NOMO-1 treated with dmso at 0.1 percent for 144 hours (cell line): Measurements from ENCODE around the gene SAMD10.
"Not testable (repeated sequence)": the region's sequence is repeated elsewhere in the genome, so short reads cannot be mapped to it uniquely, and the experiment has no call there.

Experiments used
- DNase-seq: peaks from one replicate; lab custom pipeline; 2025; ENCODE audit not compliant: unreplicated experiment; lab: John Stamatoyannopoulos, UW

SAMD10 gene

DNA sequence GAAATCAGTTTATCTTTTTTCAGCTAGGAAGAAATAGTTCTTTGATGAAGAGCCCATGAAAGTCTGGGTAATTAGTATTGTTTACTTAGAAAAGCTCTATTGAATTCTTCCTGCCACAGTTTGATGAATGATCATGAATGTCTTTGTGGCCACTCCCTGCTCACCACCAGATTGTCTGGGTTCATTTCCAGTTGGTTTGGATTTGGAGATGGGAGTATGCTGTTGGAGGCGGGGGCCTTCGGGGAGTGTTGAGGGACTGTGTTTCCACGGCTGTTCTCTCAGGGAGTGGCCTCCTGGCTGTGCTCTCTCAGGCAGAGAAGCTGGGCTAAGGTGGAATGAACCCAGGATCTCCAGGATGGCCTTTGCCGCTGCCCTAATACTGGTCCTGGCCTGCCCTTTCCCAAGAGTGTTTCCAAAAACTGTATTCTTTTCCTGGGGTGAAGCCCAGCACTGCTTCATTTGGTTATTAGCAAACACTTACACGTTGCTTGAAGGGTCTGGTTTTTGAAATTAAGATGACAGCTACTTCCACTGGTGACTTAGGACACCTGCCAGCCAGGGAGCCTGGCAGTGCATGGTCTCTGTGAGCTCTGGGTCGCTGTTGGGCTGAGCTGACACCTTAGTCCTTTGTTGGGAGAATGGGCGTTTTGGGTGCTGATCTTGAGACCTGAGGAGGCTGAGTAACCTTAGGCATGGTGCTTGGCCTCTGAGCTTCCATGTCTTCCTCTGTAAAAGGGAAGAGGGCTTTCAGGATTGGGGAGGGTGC lies 24.7 kb upstream of the SAMD10 start:
- no peak for DNase-seq

DNA sequence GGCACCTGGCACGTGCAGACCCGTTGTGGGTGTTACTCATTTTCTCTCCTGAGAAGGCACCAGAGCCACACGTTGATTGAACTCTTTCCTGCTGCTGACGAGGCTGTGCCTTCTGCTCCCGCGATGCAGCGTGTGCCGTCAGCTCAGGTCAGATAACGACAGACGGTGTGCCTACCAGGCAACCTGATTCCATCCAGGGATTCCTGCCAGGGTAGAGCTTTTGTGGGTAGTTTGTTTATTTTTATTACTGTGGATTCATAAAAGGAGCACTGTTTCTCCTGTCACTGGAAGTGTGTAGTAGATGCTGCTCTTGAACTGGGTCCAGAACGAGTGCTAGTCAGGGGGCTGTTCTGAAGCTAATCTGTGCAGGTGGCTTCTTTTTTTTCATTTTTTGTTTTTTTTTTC lies 22.2 kb upstream of the SAMD10 start:
- DNase-seq: no peak

GRCh38 chr20:64000906-64001305 lies 21.5 kb upstream of the SAMD10 start:
- DNase-seq: no peak

DNA sequence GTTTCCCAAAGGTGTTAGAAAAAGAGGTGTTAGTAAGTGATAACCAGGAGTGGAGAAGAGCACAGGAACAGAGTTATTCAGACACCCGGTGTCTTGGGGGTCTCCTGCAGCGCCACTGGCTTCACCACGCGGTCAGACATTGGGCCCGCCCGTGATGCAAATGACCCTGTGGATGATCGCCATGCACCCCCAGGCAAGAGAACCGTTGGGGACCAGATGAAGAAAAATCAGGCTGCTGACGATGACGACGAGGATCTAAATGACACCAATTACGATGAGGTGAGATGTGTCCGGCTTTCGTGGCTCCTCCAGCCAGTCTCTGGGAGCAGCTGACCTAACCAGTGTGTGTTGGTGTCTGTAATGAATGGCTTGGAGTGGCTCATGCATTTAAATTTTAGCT lies 3.5 kb upstream of the SAMD10 start:
- DNase-seq: no peak

DNA sequence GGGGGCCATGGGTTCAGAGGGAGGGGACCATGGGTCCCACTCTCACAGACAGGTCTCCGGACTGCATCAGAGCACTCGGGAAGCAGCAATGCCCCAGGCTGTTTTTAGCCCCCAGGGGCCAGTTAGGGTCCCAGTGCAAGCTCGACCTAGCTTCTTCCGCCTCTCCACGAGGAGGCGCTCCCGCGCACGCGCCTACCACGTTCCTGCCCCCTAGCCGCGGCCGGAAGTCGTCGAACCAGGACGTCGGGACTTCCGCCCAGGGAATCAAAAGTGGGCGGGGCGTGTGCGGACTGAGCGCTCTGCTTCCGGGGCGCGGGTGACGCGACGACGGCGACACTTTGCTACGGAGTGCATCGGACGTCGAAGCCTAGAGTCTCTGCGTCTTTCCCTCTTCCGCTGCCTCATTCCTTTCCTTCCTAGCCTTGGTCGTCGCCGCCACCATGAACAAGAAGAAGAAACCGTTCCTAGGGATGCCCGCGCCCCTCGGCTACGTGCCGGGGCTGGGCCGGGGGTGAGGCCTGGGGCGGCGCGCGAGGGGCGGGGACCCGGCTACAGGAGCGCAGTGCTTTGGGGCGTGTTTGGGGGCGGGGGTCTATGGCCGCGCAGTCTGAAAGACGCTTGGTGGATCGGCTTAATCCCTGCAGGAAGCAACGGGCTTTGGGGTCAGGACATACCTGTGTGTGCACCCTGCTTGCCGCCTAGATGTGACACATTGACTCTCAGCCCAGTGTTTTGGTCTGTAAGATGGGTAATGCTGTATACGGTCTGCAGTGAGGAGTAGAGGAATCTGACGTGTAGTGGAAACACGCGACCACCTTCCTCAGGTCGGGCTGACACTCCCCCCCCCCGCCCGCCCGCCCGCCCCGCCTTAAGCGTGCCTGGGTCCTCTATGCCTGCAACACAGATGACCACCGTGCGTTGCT lies 1.6 kb upstream of the SAMD10 start, which contains the start of gene PRPF6:
TSS of gene PRPF6 (plus strand) at position 327 of the 923 bp plus-strand sequence. CDS start at position 441, 114 bp downstream.
- DNase-seq: peak; percentile 98

DNA sequence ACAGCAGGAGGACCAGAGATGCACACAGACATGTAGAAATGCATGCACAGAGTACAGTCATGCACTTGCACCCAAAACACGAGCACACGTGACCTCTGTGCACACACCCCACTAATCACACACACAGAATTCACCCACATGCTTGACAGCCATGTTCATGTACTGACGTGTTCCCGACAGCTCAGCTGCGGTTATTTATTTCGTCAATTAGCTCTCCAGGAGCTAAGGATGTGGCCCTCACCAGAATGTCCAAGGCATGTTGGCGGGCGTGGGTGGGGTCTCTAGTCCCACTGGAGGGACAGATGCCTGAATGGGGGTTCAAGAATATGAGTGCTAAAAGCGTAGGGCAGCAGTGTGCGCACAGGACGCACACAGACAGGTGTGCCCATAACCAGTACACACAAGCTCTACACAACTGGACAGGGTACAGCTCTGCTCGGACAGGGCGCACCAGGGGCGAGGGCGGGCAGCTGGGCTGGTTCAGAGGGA lies 919 bp upstream of the SAMD10 start:
- DNase-seq: no peak

- DNase-seq: no peak
Observed at GRCh38 chr20:63979229-63979556, 249 bp downstream of the SAMD10 start.

DNA sequence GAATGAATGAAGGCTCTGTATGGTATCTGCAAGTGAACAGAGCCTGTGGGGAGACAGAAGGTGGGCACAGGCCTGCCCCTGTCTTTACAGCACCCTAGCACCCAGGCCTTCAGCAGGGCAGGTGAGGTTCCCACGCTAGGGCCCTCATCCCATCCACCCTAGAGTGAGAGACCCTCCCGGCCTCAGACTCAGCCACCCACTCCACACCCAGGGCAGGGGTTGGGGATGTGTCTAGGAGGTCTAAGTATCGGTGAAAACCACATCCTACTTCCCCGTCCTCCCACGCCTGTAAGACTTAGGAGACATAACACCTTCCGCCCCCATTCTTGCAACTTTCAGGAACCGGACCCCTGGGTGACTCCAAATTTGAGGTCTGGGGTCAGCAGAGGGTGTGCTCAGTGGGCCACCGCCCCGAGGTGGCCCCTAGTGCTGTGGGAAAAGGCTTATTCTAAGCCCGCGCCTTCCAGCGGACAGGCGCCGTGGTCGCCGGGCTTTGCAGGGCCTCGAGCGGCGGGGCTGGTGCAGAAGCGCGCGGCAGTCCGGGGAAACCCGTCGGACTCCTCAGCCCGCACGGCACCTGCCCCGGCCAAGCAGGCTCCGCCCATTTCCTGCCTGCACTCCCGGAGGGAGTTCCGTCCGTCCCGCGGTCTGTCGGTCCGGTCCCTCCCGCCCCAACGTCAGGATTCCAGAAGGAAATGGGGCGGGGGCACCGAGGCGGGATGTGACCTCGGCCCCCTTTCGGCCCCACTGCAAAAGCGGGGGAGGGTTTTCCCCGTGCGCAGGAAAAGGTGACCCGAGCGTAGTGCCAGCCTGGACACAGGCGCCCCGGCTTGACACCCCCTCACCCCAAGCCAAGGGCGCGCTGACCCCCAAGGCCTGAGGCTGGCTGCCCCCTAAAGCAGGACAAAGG lies 868 bp downstream of the SAMD10 start:
- DNase-seq: no peak

DNA sequence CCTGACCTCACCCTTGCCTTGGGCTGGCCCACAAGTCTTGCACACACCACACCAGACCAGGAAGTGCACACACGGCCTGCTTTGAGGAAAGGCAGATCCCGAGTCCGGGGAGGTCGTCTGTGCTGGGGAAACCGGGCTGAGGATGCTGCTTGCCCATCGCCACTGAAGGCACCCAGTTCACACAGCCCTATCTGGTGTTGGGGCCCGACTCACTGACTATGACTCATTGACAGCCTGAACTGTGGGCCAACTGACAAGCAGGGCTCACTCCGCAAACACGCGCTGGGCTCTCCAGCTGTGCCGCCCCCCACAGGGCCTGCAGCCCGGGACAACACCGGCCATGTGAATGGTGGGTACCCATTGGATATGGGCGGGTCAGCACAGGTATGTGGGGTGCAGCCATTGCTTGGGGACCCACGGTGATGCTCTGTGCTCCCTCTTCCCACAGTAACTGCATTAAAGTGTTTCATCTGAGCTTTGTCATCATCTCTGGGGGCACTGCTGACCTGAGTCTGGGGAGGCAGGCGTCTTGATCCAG lies 1.6 kb downstream of the SAMD10 start:
- DNase-seq: no peak

GRCh38 chr20:63976980-63977738 lies 2.3 kb downstream of the SAMD10 start:
- DNase-seq: no peak

DNA sequence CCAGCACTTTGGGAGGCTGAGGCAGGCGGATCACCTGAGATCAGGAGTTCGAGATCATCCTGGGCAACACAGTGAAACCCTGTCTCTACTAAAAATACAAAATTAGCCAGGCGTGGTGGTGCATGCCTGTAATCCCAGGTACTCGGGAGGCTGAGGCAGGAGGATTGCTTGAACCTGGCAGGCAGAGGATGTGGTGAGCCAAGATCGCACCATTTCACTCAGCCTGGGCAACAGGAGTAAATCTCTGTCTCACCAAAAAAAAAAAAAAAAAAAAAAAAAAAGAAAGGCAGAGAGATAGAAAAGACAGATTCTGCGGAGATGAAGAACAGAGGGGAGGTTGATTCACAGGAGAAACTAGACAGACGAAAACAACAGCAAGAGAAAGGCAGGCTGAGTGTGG lies 2.9 kb downstream of the SAMD10 start:
- not testable (repeated sequence) for DNase-seq

DNA sequence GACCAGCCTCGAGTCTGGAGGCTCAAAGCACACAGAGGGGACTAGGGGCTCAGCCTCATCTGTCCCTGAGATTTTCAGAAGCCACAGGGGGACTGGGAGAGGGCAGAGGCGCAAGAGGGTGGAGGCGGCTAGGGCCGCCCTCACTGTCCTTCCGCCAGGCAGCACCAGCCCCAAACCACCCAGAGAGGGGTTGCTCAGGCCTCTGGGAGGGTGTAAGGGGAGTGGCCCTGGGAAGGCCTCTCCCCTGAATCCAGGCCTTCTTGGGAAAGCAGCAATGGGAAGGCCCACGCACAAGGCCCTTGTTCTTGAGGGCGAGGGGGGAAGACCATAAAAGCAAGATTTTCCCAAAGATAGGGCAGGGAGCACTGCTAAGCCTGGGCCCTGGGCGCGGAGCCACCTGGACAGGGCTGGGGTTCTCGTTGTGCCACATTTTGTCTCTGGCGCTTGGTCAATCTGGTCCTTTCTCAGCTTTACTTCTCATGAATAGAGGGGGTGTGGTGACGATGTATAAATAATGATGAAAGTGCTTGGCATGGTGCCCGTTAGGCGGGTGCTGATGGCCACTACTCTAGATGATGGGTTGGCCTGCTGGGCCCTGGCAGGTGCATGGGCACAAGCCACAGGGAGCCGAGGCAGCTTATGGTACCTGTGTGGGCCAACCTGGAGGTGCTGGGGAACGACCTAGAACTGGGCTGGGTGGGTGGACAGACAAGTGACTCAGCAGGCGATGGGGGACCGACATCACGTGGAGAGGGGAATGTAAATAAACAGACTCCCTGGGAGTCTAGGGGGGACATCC lies 4.8 kb downstream of the SAMD10 start:
- DNase-seq: no peak

DNA sequence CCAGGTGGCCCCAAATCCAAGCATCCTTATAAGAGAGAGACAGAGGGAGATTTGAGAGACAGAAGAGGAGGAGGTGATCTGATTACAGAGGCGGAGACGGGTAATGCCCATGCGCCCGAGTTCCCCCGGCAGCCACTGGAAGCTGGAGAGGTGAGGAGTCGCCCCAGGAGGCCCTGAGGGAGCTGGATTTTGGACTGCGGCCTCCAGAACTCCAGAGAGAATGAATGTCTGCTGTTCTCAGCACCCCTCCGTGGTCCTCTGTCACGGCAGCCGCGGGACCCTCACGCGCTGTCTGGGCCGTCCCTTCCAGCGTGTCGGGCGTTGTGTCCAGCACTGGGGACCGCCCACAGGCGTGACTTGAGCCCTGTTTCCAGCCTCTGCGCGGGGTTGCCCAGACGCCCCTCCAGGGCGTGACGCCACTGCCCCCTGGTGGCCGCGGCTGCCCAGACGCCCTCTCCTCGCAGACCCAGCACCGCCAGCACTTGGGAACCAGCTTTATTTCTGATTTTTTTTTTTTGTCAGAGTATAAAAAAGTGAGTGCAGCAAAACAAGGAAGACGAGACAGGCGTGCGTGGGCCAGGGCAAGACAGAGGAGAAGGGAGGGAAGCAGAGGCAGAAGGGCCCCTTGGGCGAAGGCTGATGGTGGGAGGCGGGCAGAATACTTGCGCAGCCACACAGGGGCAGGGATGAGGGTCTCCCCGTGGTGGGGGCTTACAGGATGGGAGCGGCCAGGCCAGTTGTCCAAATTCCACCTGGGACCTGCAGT lies 5.6 kb downstream of the SAMD10 start:
- DNase-seq: peak; percentile 77

DNA sequence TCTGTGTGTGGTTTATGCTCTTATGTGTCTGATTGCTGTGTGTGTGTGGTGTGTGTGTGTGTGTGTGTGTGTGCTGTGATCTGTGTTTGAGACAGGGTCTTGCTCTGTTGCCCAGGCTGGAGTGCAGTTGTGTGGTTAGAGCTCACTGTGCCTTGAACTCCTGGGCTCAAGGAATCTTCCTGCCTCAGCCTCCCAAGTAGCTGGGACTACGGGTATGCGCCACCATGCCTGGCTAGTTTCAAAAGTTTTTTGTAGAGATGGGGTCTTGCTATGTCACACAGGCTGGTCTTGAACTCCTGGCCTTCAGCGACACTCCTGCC lies 6.3 kb downstream of the SAMD10 start:
- no peak for DNase-seq

GRCh38 chr20:63972312-63973159 lies 6.9 kb downstream of the SAMD10 start:
- no peak for DNase-seq

DNA sequence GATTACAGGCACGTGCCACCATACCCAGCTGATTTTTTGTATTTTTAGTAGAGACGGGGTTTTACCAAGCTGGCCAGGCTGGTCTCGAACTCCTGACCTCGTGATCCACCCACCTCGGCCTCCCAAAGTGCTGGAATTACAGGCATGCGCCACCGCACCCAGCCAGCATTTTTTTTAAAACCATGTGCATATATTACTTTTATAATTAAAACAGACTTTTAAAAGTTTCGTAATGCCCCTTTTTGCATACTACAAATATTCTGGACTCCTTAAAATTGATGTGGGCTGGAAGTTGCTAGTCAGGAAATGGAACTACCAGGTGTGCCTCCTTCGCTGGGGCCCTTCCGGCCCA lies 7.5 kb downstream of the SAMD10 start:
- not testable (repeated sequence) for DNase-seq

- no peak for DNase-seq
Observed at GRCh38 chr20:63970714-63971431, 8.6 kb downstream of the SAMD10 start.
